GM12891 (cell line): ENCODE data around the gene AKR1D1.

Source experiments
- PAX5 ChIP-seq: IDR thresholded peaks from 2 replicates; pipeline ENCODE4 v1.6.1; 2011; ENCODE audit warnings: low read length, moderate library complexity, mild to moderate bottlenecking; ENCODE audit not compliant: insufficient read depth, severe bottlenecking
- POLR2A ChIP-seq: IDR thresholded peaks from 2 replicates; pipeline ENCODE4 v1.6.1; 2011; ENCODE audit warnings: low read depth, low read length, control low read depth
- POLR2AphosphoS5 ChIP-seq: IDR thresholded peaks from 2 replicates; pipeline ENCODE4 v1.6.1; 2011; ENCODE audit warnings: low read depth, low read length, control low read depth
- SPI1 ChIP-seq: IDR thresholded peaks from 2 replicates; pipeline ENCODE4 v1.6.1; 2011; ENCODE audit warnings: low read depth, low read length, control low read depth
- TAF1 ChIP-seq: IDR thresholded peaks from 2 replicates; pipeline ENCODE4 v1.6.1; 2011; ENCODE audit warnings: low read depth, low read length, control low read depth

DNA sequence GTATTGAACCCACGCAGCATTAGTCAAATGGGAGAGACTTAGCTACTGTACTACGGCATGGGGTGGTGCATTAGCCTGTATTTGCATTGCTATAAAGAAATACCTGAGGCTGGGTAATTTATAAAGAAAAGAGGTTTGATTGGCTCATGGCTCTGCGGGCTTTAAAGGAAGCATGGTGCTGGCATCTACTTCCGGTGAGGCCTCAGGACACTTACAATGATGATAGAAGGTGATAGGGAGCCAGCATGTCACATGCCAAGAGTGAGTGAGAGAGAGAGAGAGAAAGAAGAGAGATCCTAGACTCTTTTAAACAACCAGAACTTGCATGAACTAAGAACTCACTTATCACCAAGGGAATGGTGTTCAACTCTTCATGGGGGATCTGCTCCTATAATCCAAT lies 47.1 kb upstream of the AKR1D1 start:
- TF ChIP-seq POLR2A (no peak), SPI1 (no peak), POLR2AphosphoS5 (no peak), TAF1 (no peak), PAX5 (no peak)
